ENCODE data around the gene GUSB.

The GUSB gene

GRCh38 chr7:65931685-65932084 is 50.3 kb downstream of the GUSB start:
- no peak for DNase-seq (ENCODE audit: low spot score)
- no peak for TF ChIP-seq CTCF (IDR thresholded peaks at IDR 0.05; ENCODE audit: extremely low read depth, missing control alignments)

DNA sequence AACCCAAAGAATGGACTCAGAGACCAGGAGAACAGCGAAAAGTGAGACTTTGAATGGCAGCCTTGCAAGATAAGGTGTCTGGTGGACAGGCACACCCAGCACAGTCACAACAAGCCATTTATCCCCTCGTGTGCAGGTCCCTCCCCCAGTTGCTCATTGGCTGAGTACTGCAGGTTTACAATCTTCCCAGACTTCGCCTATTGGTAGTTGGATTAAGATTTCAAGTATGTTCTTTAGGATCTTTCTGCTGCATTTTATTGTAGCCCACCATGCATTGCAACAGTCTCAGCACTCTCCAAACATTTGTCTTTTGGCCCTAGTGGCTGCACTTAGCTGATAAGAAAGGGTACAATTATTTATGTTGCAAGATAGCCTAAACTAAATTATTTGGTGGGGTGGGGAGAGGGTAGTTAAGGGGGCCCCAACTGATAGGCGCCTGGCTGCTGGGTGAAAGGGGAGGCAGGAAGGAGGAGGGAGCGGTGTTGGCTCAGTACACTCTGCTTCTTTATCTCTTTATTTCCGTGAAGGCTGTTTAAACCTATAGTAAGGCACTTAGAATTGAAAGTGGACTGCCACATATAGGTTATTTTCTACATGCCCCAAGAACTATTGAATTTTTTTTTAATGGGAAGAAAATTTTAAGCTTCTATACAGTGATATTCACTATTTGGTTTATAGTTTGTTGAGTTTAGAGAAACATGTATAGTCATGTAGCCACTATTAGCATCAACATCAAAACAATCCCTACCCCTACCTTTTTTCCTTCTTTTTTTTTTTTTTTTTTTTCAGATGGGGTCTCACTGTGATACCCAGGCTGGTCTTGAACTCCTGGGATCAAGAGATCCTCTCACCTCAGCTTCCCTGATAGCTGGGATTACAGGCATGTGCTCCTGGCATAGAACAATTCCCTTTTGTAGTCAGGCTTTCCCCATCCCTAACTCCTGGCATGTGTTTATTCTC is 54.2 kb downstream of the GUSB start:
- DNase-seq (ENCODE audit: low spot score) = no peak
- TF ChIP-seq CTCF (IDR thresholded peaks at IDR 0.05; ENCODE audit: extremely low read depth, missing control alignments) = no peak

GRCh38 chr7:65926588-65926987 is 55.4 kb downstream of the GUSB start:
- no peak for TF ChIP-seq CTCF (IDR thresholded peaks at IDR 0.05; ENCODE audit: extremely low read depth, missing control alignments)
- DNase-seq (ENCODE audit: low spot score) = no peak

- no peak for DNase-seq (ENCODE audit: low spot score)
- no peak for TF ChIP-seq CTCF (IDR thresholded peaks at IDR 0.05; ENCODE audit: extremely low read depth, missing control alignments)
These were observed 57.0 kb downstream of the GUSB start for GRCh38 chr7:65925040-65925439.

GRCh38 chr7:65924193-65924592 is 57.8 kb downstream of the GUSB start:
- TF ChIP-seq CTCF (IDR thresholded peaks at IDR 0.05; ENCODE audit: extremely low read depth, missing control alignments) = no peak
- DNase-seq (ENCODE audit: low spot score) = no peak

GRCh38 chr7:65923316-65923715 is 58.7 kb downstream of the GUSB start:
- DNase-seq (ENCODE audit: low spot score) = no peak
- TF ChIP-seq CTCF (IDR thresholded peaks at IDR 0.05; ENCODE audit: extremely low read depth, missing control alignments) = no peak

DNA sequence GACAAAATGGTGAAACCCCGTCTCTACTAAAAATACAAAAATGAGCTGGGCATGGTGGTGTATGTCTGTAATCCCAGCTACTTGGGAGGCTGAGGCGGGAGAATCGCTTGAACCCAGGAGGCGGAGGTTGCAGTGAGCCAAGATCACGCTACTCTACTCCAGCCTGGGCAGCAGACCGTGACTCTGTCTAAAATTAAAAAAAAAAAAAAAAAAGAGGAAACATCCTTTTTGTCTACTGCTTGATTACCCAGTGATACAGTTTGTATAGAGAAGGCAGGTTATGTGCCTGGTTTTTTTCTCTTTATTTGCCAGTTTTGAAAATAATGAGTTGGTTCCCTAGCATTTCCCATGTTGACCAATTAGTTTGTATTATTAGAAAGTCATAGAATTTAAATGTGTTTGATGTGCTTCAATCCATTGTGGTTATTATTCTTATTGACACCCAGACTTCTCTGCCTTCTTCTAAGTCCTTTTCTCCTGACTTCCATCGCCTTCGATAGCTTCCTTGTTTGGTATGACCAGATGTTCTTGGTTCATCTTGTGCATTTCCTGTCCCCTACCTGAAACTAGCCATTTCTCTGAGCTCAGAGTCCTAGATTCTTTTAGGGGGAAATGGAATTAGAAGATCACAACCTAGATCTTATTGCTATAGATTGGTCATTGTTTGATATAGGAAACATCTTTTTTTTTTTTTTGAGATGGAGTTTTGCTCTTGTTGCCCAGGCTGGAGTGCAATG is 65.9 kb downstream of the GUSB start:
- TF ChIP-seq CTCF (IDR thresholded peaks at IDR 0.05; ENCODE audit: extremely low read depth, missing control alignments) = no peak
- DNase-seq (ENCODE audit: low spot score) = no peak
